Glutamatergic neuron (in vitro differentiated cells): ENCODE results near the gene YPEL1. TPM values are rescaled to one million over a fixed set of nuclear protein-coding genes. Genes with fewer than 3 reads are reported as not detected.
"Not testable (repeated sequence)": the region's sequence is repeated elsewhere in the genome, so short reads cannot be mapped to it uniquely, and the experiment has no call there.

ENCODE experiments used
- DNase-seq: peaks from one replicate; pipeline ENCODE4 v3.0.0; 2022
- H3K27ac Mint-ChIP-seq: one replicate; pipeline ENCODE4 v1.8.0; 2020; ENCODE audit warnings: mild to moderate bottlenecking, mixed read lengths, inconsistent platforms; ENCODE audit not compliant: unreplicated experiment
- H3K27me3 Mint-ChIP-seq: one replicate; pipeline ENCODE4 v1.8.0; 2020; ENCODE audit warnings: mild to moderate bottlenecking, moderate library complexity, mixed read lengths, inconsistent platforms; ENCODE audit not compliant: unreplicated experiment
- H3K36me3 Mint-ChIP-seq: one replicate; pipeline ENCODE4 v1.8.0; 2020; ENCODE audit warnings: mild to moderate bottlenecking, mixed read lengths, inconsistent platforms; ENCODE audit not compliant: unreplicated experiment
- H3K4me1 Mint-ChIP-seq: one replicate; pipeline ENCODE4 v1.8.0; 2020; ENCODE audit warnings: mild to moderate bottlenecking, low read depth, mixed read lengths, inconsistent platforms; ENCODE audit not compliant: unreplicated experiment
- H3K4me3 Mint-ChIP-seq: one replicate; pipeline ENCODE4 v1.8.0; 2020; ENCODE audit warnings: mild to moderate bottlenecking, mixed read lengths, inconsistent platforms; ENCODE audit not compliant: unreplicated experiment
- H3K9me3 Mint-ChIP-seq: one replicate; pipeline ENCODE4 v1.8.0; 2020; ENCODE audit warnings: mild to moderate bottlenecking, moderate library complexity, mixed read lengths, inconsistent platforms; ENCODE audit not compliant: unreplicated experiment
- CTCF ChIP-seq: fragments of 200-600 bp; sonication (generic); IDR thresholded peaks from one replicate; pipeline ENCODE4 v1.5.0; 2021; ENCODE audit not compliant: partially characterized antibody, unreplicated experiment
- total RNA-seq: library from RNA; stranded (reverse); fragmentation: NEBNext Ultra II Directional; extraction: Animal tissue kit (Norgen Biotek cat#: 25700); gene quantifications from one replicate; pipeline ENCODE4 v1.2.1, GENCODE V29; 2021; ENCODE audit not compliant: unreplicated experiment

Gene YPEL1
- total RNA-seq, 1 donor from 2014 or later: 71.2 TPM

- Mint-ChIP-seq H3K4me3 (no peak overlapping the region), H3K27ac (no peak overlapping the region), H3K27me3 (peaks cover 5% of the 10 kb centered on the region), H3K4me1 (no peaks in the 10 kb centered on the region), H3K36me3 (peaks cover 5% of the 10 kb centered on the region), H3K9me3 (peaks cover 5% of the 10 kb centered on the region)
- no peak for TF ChIP-seq CTCF
- DNase-seq: no peak
Observed at GRCh38 chr22:21681566-21682370, 53.8 kb downstream of the YPEL1 start.

GRCh38 chr22:21680830-21681565 is 54.6 kb downstream of the YPEL1 start:
- no peak for TF ChIP-seq CTCF
- Mint-ChIP-seq H3K9me3 (peaks cover 8% of the 10 kb centered on the region), H3K27me3 (peaks cover 8% of the 10 kb centered on the region), H3K27ac (no peak overlapping the region), H3K4me3 (no peak overlapping the region), H3K4me1 (peaks cover 2% of the 10 kb centered on the region), H3K36me3 (peaks cover 5% of the 10 kb centered on the region)
- DNase-seq: no peak

- no peak overlapping the region for H3K4me3 Mint-ChIP-seq
- TF ChIP-seq CTCF: no peak
- H3K4me1 Mint-ChIP-seq: peaks cover 3% of the 10 kb centered on the region
- no peak for DNase-seq
- H3K9me3 Mint-ChIP-seq: peaks cover 12% of the 10 kb centered on the region
- H3K36me3 Mint-ChIP-seq: peaks cover 5% of the 10 kb centered on the region
- H3K27me3 Mint-ChIP-seq: peaks cover 7% of the 10 kb centered on the region
- no peak overlapping the region for H3K27ac Mint-ChIP-seq
Observed at GRCh38 chr22:21679383-21679782, 56.2 kb downstream of the YPEL1 start.

GRCh38 chr22:21678842-21679241 is 56.8 kb downstream of the YPEL1 start:
- H3K27me3 Mint-ChIP-seq, DNase-seq, H3K4me1 Mint-ChIP-seq, H3K36me3 Mint-ChIP-seq, H3K4me3 Mint-ChIP-seq, H3K27ac Mint-ChIP-seq: not testable (repeated sequence)
- peaks cover 12% of the 10 kb centered on the region for H3K9me3 Mint-ChIP-seq

GRCh38 chr22:21677606-21678443 is 57.8 kb downstream of the YPEL1 start:
- H3K4me3 Mint-ChIP-seq: no peak overlapping the region
- H3K27ac Mint-ChIP-seq: no peak overlapping the region
- H3K4me1 Mint-ChIP-seq: peaks cover 10% of the 10 kb centered on the region
- H3K27me3 Mint-ChIP-seq: peaks cover 10% of the 10 kb centered on the region
- H3K36me3 Mint-ChIP-seq: peaks cover 5% of the 10 kb centered on the region
- no peak for DNase-seq
- H3K9me3 Mint-ChIP-seq: peaks cover 11% of the 10 kb centered on the region
- no peak for TF ChIP-seq CTCF
